HG02798 (cell line): ENCODE measurements around the gene ARHGAP23.
"Not testable (repeated sequence)": the region's sequence is repeated elsewhere in the genome, so short reads cannot be mapped to it uniquely, and the experiment has no call there.

Source experiments
- ATAC-seq: cut with Tn5 transposase; IDR thresholded peaks from one replicate; pipeline ENCODE4 v1.9.1; 2021; ENCODE audit warnings: mild to moderate bottlenecking; ENCODE audit not compliant: unreplicated experiment, poor library complexity

Gene ARHGAP23

GRCh38 chr17:38478667-38479066 lies 50.4 kb downstream of the ARHGAP23 start:
- ATAC-seq: not testable (repeated sequence)

GRCh38 chr17:38482039-38482699 lies 53.9 kb downstream of the ARHGAP23 start:
- not testable (repeated sequence) for ATAC-seq

GRCh38 chr17:38482700-38483043 lies 54.4 kb downstream of the ARHGAP23 start:
- ATAC-seq: not testable (repeated sequence)

GRCh38 chr17:38484242-38485145 lies 56.2 kb downstream of the ARHGAP23 start:
- ATAC-seq: peak; percentile 50

- no peak for ATAC-seq
Observed at GRCh38 chr17:38485146-38485468, 56.8 kb downstream of the ARHGAP23 start.

DNA sequence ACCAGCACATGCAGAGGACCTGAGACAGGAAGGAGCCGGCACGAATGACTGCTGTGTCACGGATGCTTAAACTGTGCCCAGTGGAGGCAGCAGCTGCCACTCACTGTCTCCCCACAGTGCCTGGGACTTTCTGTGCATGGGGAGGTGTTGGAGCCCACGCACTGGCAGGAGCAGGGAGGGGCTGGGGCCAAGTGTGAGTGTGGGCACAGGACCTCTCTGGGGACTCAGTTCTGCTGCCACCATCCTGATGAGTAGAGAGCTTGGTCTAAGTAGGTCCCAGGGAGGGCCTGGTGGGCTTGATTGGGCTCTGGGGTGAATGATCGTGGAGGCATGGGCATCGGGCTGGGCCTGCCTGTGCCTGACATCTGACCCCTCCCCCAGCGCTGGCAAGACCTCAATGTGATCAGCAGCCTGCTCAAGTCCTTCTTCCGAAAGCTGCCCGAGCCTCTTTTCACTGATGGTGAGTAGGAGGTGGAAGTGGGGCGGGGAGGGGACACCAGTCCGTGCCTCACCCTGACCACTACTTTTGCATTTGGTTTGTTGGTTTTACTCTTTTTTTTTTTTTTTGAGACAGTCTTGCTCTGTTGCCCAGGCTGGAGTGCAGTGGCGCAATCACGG lies 57.5 kb downstream of the ARHGAP23 start:
- peak; percentile 91 for ATAC-seq

DNA sequence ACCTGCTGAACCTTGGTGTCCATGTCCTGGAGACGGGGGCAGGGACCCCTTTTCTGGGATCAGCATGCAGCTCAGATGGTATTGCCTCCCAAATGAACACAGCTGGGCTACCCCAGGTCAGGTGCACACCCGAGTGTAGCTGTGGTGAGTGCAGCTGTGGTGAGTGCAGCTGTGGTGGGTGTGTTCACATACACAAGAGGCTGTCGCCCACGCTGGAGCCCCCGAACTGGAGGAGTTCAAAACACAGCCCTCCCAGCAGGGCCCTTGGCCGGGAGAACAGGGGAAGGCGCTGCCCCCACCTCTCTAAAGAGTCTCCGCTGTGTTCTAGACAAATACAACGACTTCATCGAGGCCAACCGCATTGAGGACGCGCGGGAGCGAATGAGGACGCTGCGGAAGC lies 61.5 kb downstream of the ARHGAP23 start:
- ATAC-seq: not testable (repeated sequence)

DNA sequence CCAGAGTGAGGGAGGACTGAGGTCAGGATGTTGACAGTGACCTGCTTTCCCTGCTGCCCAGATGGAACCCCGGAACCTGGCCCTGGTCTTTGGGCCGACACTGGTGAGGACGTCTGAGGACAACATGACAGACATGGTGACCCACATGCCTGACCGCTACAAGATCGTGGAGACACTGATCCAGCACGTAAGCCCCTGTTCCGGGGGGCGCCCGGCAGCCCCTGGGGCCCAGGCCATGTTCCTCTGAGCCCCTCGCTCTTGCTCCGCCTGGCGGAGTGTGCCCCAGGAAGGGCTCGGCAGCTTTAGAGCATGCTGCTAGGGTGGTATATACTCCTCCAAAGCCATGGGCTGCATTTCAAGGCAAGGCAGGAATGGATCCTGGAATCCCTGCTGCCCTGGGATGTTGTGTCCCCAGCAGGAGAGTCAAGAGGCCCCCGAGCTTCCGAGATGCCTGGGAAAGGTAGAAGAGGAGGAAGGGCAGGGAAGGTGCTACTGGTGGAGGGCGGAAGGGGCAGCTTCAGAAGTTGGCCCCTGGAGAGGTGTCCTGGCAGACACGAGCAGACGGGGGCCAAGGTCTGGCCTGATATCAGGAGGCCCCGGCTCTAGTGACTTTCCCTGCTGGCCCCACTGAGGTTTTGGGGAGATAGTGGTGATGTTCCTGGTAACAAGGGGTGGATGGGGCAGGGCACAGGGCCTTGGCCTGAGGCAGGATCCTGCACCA lies 63.2 kb downstream of the ARHGAP23 start:
- ATAC-seq: not testable (repeated sequence)

- not testable (repeated sequence) for ATAC-seq
Observed at GRCh38 chr17:38492067-38493040, 64.1 kb downstream of the ARHGAP23 start.

GRCh38 chr17:38494152-38494551 lies 65.9 kb downstream of the ARHGAP23 start:
- not testable (repeated sequence) for ATAC-seq

- not testable (repeated sequence) for ATAC-seq
Observed at GRCh38 chr17:38497656-38498055, 69.4 kb downstream of the ARHGAP23 start.

GRCh38 chr17:38498353-38498752 lies 70.1 kb downstream of the ARHGAP23 start:
- ATAC-seq: no peak

DNA sequence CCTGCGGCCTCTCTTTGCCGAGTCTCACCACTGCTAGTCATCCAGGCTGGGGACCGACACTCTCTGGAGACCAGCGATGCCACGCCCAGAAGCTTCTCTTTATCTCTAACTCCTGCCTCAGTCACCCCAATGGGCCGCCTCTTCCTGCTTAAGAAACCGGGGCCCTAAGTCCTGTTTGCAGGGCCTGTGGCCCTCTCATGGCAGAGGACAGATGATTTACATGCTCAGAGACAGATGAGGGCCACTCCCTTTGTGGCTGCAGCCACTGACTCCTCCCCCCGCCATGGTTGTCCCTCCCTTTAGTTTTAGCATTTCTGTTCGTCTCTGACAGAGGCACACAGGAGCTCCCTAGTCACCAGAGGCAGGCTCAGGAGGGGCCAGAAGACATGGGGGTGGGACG lies 71.0 kb downstream of the ARHGAP23 start:
- not testable (repeated sequence) for ATAC-seq

- ATAC-seq: not testable (repeated sequence)
Observed at GRCh38 chr17:38501718-38502117, 73.5 kb downstream of the ARHGAP23 start.

GRCh38 chr17:38503286-38503913 lies 75.1 kb downstream of the ARHGAP23 start:
- not testable (repeated sequence) for ATAC-seq

DNA sequence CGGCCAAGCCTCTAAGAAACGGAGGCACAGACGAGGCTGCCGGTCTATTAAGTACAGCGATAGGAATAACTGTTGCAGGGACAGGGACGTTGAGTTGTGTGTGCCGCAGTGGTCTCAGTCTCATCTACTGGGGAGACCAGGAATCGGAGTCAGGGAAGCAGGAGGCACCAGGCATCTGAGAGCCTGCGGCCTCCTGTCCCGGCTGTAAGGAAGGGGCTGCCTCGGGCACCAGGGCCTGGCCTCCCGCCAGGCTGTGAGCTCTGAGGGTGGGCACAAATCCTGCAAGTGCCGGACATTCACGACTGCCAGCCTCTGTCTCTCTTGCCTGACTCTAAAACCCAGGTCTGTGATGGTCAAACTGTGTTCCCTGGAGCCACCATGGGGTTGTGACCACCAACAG lies 76.0 kb downstream of the ARHGAP23 start:
- ATAC-seq: no peak

DNA sequence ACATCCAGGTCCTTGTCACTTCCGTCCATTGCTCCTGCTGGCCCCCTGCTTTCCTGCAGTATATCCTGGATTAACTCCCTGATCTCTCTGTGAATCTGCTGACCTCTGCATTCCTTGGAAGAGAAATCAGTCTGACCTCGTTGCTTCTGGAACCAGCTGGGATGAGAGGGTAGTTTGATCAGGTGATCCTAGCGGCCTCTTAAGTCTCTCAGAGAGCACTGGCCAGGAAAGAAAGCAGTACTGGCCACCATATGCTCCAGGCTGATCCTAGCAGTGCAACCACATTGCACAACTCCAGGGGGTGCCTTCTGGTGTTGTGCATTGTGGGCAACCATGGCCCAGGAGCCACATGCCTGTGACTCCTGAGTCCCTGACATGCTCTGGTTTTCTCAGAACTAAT lies 79.2 kb downstream of the ARHGAP23 start:
- no peak for ATAC-seq

- ATAC-seq: no peak
Observed at GRCh38 chr17:38507921-38508569, 79.8 kb downstream of the ARHGAP23 start.

- no peak for ATAC-seq
Observed at GRCh38 chr17:38508570-38508950, 80.3 kb downstream of the ARHGAP23 start.
